ENCODE data around the gene SOX11.

GRCh38 chr2:5665066-5665465, 27.1 kb upstream of the SOX11 start:
- TF ChIP-seq CTCF (IDR thresholded peaks at IDR 0.05; ENCODE audit: poor library complexity) (no peak), EZH2 (IDR thresholded peaks at IDR 0.05; ENCODE audit: borderline replicate concordance) (no peak)
